GM10847 (cell line): Measurements from ENCODE around the gene ATP1A2.

Experiments
- POLR2A ChIP-seq: IDR thresholded peaks from 2 replicates; pipeline ENCODE4 v1.6.1; 2011; ENCODE audit not compliant: insufficient read length; ENCODE audit errors: extremely low read depth

ATP1A2 gene

DNA sequence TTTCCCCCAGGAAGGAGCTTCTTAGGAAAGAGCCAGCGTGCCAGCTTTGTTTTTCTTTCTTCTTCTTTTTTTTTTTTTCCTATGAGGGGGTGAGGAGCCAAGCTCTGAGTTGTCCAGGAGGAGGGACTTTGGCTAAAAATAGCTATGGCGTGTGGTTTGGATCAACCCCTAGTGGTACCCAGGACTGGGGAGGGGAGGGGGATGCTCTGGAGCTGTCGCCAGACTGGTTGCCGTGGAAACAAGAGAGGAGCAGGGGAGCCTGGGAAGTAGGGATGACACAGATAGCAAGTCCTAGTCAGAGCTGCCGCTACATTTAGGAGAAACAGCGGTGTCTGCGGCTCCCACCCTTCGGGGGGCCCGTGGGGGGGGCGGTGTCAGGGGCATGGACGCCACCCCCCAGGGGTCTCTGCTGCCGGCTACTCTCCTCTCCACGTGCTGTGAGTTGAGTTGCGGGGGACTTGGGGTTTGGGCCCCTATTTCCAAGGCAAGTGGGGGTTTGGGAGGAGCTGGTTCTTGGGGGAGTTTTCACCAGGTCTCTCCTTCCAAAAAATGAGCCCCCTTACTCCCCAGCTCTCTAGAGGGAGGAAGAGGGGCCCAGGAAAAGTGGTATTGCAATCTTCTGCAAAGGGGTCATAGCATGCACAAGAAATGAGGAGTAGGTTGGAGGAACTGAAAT, 34.2 kb upstream of the ATP1A2 start, which contains the start of gene KCNJ9:
TSS of gene KCNJ9 (plus strand) at position 278 of the 676 bp plus-strand sequence. CDS start 2,493 bp downstream, outside the sequence.
- TF ChIP-seq POLR2A: no peak

DNA sequence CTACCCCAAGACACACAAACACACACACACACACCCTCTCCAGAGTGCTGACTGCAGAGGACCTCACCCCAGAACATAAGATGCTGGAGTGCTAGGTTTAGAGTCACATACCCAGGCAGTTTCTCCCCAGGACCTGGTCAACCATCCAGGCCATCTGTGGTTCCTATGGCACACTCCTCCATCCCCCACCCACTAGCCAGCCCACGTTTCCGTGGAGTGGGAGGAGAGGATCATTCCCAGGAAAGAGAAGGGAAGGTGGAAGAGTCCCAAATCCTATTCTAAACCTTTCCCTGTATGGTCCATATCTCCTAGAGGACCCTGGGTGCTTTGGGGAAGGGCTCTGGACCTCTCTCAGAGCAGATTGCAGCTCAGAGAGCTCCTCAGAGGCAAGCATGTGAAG, 33.1 kb upstream of the ATP1A2 start:
- no peak for TF ChIP-seq POLR2A

DNA sequence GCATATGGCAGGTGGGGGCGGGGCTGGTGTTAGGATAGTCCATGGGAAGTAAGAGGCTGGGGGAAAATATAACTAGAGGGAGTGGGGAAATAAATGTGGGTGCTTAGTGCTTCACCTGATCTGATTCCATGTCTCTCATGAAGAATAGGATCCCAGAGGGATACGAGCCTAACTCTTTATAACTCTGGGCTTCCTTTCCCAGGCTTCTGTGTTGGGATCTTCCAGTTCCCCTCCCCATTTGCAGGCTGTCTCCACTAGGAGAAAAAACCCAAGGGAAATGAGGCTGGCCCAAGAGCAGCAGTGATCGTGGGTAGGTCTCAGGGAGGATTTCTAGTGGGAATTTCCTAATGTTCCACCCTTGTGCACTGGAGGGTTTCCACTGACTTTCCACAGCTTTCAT, 32.6 kb upstream of the ATP1A2 start:
- TF ChIP-seq POLR2A: no peak

DNA sequence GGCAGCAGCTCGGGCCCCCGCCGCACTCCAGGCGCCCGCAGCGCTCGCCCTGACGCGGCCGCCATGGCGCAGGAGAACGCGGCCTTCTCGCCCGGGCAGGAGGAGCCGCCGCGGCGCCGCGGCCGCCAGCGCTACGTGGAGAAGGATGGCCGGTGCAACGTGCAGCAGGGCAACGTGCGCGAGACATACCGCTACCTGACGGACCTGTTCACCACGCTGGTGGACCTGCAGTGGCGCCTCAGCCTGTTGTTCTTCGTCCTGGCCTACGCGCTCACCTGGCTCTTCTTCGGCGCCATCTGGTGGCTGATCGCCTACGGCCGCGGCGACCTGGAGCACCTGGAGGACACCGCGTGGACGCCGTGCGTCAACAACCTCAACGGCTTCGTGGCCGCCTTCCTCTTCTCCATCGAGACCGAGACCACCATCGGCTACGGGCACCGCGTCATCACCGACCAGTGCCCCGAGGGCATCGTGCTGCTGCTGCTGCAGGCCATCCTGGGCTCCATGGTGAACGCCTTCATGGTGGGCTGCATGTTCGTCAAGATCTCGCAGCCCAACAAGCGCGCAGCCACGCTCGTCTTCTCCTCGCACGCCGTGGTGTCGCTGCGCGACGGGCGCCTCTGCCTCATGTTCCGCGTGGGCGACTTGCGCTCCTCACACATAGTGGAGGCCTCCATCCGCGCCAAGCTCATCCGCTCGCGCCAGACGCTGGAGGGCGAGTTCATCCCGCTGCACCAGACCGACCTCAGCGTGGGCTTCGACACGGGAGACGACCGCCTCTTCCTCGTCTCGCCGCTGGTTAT, 31.4 kb upstream of the ATP1A2 start:
- TF ChIP-seq POLR2A: no peak

DNA sequence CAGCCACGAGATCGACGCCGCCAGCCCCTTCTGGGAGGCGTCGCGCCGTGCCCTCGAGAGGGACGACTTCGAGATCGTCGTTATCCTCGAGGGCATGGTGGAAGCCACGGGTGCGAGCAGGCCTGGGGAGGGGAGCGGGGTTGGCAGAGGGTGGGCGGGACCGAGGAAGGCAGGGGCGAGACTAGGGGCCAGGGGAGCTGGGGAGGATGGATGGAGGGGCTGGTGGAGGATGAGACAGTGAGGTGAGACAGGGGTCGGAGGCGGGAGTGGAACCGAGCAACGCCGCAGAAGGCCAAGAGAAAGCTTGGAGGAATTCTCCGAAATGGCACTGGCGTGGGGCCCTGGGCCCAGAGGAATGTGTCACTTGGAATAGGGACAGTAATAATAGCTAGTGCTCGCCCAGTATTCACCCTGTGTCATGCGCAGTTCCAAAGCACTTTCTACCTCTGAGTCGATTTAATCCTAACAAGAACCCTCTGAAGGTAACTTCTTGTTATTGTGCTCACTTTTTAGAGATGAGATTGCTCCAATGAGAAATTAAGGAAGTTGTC, 30.7 kb upstream of the ATP1A2 start:
- no peak for TF ChIP-seq POLR2A

DNA sequence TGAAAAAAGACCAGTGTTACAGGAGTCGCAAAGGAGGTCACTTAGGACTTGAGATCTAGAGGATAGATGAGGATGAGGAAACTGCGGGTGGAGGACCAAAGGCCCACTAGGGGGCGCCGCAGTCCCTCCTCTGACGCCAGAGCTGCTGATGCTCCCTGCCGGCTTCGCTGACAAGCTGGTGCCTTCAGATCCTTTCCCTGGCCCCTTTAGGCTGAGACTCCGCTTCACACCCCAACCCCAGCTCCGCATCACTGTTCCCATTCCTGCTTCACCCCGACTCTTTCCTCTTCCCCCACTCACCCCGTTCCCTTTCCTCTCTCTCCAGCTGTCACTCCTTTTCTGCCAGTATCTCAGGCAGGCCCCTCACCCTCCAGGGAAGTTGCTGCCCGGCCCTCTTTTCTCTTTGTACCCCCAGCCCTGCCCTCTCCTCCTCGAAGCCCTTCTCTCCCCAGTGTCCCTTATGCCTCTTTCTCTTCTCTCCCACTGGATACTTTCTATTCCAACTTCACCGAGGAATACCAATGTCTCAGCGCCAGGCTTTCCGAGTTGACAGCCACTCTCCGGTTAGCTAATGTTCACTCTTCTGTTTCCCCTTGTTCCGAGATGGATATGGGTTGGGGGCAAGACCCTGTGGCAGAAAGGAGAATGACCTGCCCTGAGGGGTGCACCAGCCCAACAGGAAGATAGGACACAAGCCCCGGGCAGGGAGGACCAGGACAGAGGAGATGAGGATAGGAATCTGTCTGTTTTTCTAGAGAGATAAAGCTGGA, 29.7 kb upstream of the ATP1A2 start:
- no peak for TF ChIP-seq POLR2A

DNA sequence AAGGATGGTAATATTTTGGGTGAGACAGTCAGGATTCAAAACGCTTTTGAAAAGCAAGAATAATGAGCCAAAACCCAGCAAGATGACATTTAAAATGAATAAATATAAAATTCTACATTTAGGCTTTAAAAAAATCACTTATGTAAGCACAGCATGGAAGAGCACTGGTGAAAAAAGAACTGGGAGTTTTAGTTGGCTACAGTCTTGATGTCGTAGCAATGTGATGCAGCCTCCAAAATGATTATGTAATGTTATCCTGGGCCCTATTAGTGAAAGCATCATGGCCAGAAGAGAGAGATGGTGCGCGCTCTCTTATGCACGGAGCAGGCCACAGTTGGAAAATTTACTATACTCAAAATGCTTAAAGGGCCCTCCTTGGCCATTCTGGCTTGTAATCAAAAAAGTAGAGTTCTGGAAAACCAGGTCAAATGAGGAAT, 29.1 kb upstream of the ATP1A2 start:
- no peak for TF ChIP-seq POLR2A

DNA sequence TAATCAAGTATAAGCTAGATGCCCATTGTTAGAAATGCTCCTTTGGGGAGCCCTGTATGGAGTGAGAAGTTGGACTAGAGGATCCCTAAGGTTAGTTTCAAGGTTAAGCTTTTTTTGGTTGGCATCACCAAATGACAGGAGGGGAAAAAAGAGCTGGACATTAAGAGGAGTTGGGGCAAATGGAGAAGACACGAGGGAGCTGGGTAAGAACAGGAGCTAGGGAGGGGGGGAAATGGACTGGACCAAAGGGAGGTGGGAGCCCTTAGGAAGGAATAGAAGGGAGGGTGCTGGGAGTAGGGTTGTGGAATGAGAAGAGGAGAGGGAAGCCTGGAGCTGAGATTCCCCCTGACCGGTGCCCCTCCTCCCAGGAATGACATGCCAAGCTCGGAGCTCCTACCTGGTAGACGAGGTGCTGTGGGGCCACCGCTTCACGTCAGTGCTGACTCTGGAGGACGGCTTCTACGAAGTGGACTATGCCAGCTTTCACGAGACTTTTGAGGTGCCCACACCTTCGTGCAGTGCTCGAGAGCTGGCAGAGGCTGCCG, 28.4 kb upstream of the ATP1A2 start:
- no peak for TF ChIP-seq POLR2A

DNA sequence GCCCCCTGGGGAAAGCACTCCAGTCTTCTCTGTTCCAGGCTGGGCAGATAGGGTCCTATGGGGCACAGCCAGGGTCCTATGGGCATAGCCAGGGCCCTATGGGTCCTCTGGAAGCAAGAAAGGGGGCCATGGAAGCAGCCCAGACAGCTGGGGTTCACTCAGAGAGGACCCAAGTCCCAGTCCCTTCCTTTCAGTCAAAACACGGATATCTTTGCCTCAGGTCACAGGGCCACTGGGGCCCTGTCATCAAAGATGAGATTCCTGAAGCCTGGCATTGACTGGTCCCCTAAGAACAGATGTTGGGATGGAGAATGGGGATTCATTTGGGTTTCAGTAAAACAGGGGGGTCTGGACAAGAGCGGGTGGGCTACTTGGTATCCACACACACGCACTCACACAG, 25.7 kb upstream of the ATP1A2 start:
- TF ChIP-seq POLR2A: no peak

DNA sequence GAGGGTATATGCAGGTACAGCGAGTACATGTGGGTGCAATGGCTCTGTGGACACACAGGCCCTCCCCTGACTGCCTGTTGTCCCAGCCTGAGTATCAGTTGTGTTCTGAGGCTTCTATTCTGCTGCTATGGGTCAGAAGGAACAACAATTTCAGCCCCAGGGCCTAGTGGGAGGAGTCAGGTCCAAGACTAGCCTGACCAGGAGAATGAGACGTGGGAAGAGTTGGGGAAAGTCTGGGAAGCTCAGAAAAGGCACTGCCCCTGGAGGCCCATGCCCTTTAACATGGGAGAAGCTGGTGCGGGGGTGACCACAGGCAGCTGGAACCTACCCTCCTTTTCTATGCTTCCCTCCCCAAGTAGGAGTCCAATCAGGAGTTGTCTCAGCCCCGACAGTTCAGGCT, 24.8 kb upstream of the ATP1A2 start:
- TF ChIP-seq POLR2A: no peak

DNA sequence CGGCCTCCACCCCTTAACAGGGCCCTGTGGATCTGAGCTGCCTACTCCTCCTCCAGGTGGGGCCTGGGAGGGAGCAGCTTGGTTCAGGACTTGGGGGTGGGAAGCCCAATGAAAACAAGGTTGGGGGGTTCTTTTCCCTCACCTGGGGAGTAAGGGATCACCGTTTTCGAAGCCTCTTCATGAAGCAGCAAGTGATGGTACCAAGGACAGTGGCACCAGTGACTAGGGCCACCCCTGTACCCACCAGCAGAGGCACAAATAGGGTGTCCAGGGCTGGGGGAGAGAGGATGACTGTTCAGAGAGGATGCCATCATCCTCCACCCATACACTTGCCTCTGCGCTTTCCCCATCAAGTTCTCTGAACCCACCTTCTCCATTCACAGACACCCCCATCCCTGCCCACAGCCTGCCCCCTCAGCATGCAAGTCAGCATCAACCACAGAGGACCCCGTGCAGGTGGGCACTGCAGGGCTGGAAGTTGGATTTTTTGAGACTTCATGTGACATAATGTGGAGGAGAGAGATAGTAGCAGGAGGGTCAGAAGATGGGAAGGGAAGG, 23.8 kb upstream of the ATP1A2 start:
- TF ChIP-seq POLR2A: no peak

DNA sequence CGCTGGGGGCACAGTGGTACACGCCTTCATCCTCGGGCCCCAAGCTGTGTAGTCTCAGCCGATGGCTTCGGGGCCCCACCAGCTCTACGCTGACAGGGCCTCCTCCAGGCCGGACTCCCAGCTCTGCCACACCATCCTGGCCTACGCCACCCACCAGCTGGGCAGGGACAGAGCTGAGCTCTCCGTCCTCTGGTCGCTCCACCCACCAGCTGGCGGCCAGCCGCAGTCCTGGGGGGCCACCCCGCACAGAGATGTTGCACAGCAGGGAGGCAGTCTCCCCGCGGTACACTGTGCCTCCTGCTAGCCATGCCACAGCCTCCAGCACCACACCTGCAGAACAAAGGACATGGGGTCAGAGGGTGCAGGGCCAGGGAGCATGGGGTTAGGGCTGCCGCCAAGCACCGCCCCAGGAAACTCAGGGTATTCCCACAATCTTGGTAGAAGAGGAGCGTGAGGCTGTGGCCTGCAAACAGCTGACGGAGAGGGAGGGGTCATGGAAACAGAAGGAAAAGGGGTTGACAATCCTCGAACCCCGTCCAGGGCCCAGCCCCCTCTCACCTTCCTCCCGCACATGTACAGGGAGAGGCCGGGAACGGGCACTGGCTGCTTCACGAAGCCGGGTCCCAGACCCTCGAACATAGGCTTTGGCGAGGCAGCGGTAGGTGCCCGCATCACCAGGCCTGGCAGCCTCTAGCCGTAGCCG, 23.0 kb upstream of the ATP1A2 start:
- no peak for TF ChIP-seq POLR2A

DNA sequence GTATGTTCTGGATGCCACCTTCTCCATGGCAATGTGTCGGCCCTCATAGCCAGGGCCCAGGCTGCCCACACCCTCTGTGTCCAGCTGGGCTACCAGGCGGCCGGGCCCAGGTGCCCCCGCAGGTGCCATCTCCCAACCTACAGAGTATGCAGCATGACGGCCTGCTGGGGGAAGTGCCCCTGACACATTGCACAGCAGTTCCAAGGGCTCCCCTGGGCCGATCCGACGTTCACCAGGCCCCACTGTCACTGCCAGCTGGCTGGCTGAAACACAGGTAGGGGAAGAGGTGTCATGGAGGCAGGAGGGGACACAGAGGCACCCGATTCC, 22.5 kb upstream of the ATP1A2 start:
- TF ChIP-seq POLR2A: no peak

DNA sequence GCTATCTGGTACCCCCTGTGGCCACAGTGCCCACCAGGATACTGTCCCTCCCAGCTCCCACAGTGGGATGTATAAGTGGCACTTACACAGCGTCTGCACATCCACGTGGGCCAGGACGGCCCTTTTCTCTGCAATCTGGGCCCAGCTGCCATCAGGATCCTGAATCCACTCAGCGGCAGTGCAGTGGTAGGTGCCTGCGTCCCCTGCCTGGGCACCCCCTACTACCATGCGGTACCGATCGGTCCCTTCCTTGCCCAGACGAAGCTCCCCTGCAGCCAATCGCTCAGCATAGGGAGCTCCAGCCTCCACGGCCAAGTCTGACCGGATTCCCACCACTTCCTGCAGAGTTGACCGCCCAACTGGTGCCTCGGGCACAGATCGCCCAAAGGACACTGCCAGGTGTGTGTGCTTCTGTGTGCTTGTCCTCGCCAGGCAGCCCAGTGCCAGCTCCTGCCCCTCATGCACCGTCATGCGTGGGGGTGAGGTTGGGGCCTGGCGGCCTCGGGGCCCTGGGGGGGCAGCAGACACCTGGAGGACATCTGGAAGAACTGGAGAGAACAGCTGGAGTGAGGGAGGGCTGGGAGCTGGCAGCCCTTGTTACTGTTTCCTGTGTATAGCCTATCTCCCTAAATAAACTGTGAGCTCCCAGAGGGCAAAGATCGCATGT, 21.8 kb upstream of the ATP1A2 start:
- no peak for TF ChIP-seq POLR2A
